Neural progenitor cell (in vitro differentiated cells): Measurements from ENCODE around the gene RBM43. TPM values are rescaled to one million over a fixed set of nuclear protein-coding genes. Genes with fewer than 3 reads are reported as not detected.

Experiments
- DNase-seq: peaks from one replicate; pipeline ENCODE4 v3.0.0-alpha.2; 2016; ENCODE audit warnings: low spot score
- H2AFZ ChIP-seq: fragments of 200-600 bp; sonication (generic); replicated peaks from 2 replicates; pipeline ENCODE4 v1.6.1; 2016; ENCODE audit warnings: antibody characterized with exemption
- H3F3A ChIP-seq: fragments of 200-600 bp; sonication (generic); 2 replicates; pipeline ENCODE4 v1.6.1; 2016; ENCODE audit warnings: antibody characterized with exemption, low read depth
- H3K27ac ChIP-seq: fragments of 200-600 bp; sonication (generic); 2 replicates; pipeline ENCODE4 v1.5.1; 2016; ENCODE audit warnings: mild to moderate bottlenecking
- H3K27me3 ChIP-seq: fragments of 200-600 bp; sonication (generic); 2 replicates; pipeline ENCODE4 v1.6.1; 2016; ENCODE audit warnings: mild to moderate bottlenecking, moderate library complexity
- H3K36me3 ChIP-seq: fragments of 200-600 bp; sonication (generic); 2 replicates; pipeline ENCODE4 v1.5.1; 2016
- H3K4me1 ChIP-seq: fragments of 200-600 bp; sonication (generic); 2 replicates; pipeline ENCODE4 v1.6.1; 2016; ENCODE audit warnings: mixed run types
- H3K4me2 ChIP-seq: fragments of 200-600 bp; sonication (generic); 2 replicates; pipeline ENCODE4 v1.6.1; 2016
- H3K4me3 ChIP-seq: fragments of 200-600 bp; sonication (generic); 2 replicates; pipeline ENCODE4 v1.5.1; 2016
- H3K79me2 ChIP-seq: fragments of 200-600 bp; sonication (generic); 2 replicates; pipeline ENCODE4 v1.6.1; 2016; ENCODE audit warnings: low read depth
- H3K9ac ChIP-seq: fragments of 200-600 bp; sonication (generic); 2 replicates; pipeline ENCODE4 v1.6.1; 2016
- H3K9me3 ChIP-seq: fragments of 200-600 bp; sonication (generic); 2 replicates; pipeline ENCODE4 v1.5.1; 2016; ENCODE audit warnings: low read depth
- H4K20me1 ChIP-seq: fragments of 200-600 bp; sonication (generic); 2 replicates; pipeline ENCODE4 v1.6.1; 2016; ENCODE audit warnings: low read depth
- H3K27ac Mint-ChIP-seq: 3 replicates; pipeline ENCODE4 v1.8.0; 2021; ENCODE audit warnings: mixed read lengths
- H3K27me3 Mint-ChIP-seq: 2 replicates; pipeline ENCODE4 v1.8.0; 2022; ENCODE audit warnings: low read depth, mild to moderate bottlenecking, inconsistent platforms, moderate library complexity, mixed read lengths; ENCODE audit not compliant: insufficient read depth
- H3K36me3 Mint-ChIP-seq: 3 replicates; pipeline ENCODE4 v1.8.0; 2021; ENCODE audit warnings: mixed read lengths
- H3K4me1 Mint-ChIP-seq: 3 replicates; pipeline ENCODE4 v1.8.0; 2021; ENCODE audit warnings: mixed read lengths
- H3K4me3 Mint-ChIP-seq: 3 replicates; pipeline ENCODE4 v1.8.0; 2021; ENCODE audit warnings: mild to moderate bottlenecking, moderate library complexity, mixed read lengths
- H3K9me3 Mint-ChIP-seq: 3 replicates; pipeline ENCODE4 v1.8.0; 2020; ENCODE audit warnings: mixed read lengths
- EZH2 ChIP-seq: fragments of 200-600 bp; sonication (generic); IDR thresholded peaks from 2 replicates; pipeline ENCODE4 v1.6.1; 2017; ENCODE audit warnings: antibody characterized with exemption, mild to moderate bottlenecking, moderate library complexity
- EZH2phosphoT487 ChIP-seq: fragments of 200-600 bp; sonication (generic); IDR thresholded peaks from 2 replicates; pipeline ENCODE4 v1.6.1; 2017; ENCODE audit warnings: antibody characterized with exemption
- total RNA-seq: library from RNA; depleted of rRNA; stranded (reverse); fragments of >200 nt; gene quantifications from 2 replicates; pipeline ENCODE4 v1.2.3, GENCODE V29; 2015; ENCODE audit warnings: low replicate concordance
- TF ChIP-seq, protein P1 (sequence below): fragments of 200-600 bp; sonication (generic); IDR thresholded peaks from 2 replicates; pipeline ENCODE4 v1.5.1; 2017; ENCODE audit warnings: antibody characterized with exemption, mild to moderate bottlenecking

The RBM43 gene
- total RNA-seq, 1 donor from 2014 or later: 1.1 TPM

DNA sequence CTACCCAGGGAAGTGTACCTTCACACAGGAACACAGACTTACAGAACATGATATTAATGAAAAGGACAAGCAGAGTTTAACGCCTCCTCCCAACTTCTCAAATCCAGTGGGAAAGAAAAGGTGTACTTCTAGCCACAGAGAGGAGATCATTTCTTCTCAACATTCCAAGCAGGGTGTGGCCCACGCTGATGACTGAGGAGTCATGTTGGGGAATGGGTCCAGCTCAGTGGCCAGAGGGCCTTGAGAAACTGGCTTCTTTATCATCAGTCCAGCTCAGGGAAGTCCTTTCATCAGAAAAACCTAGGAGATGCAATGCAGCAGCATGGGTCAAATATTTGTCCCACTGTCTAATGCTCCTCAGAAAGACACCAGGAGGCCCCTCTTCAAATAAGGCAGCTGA is 63.0 kb downstream of the RBM43 start:
- no peaks in the 10 kb centered on the region for H3K27me3 ChIP-seq
- no peaks in the 10 kb centered on the region for H3K79me2 ChIP-seq
- H3F3A ChIP-seq: no peaks in the 10 kb centered on the region
- H3K27ac ChIP-seq: no peak overlapping the region
- TF ChIP-seq EZH2: no peak
- TF ChIP-seq, protein P1, sequence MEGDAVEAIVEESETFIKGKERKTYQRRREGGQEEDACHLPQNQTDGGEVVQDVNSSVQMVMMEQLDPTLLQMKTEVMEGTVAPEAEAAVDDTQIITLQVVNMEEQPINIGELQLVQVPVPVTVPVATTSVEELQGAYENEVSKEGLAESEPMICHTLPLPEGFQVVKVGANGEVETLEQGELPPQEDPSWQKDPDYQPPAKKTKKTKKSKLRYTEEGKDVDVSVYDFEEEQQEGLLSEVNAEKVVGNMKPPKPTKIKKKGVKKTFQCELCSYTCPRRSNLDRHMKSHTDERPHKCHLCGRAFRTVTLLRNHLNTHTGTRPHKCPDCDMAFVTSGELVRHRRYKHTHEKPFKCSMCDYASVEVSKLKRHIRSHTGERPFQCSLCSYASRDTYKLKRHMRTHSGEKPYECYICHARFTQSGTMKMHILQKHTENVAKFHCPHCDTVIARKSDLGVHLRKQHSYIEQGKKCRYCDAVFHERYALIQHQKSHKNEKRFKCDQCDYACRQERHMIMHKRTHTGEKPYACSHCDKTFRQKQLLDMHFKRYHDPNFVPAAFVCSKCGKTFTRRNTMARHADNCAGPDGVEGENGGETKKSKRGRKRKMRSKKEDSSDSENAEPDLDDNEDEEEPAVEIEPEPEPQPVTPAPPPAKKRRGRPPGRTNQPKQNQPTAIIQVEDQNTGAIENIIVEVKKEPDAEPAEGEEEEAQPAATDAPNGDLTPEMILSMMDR: no peak
- no peak for TF ChIP-seq EZH2phosphoT487
- no peaks in the 10 kb centered on the region for H3K36me3 ChIP-seq
- Mint-ChIP-seq H3K36me3 (peaks cover 2% of the 10 kb centered on the region), H3K27ac (no peak overlapping the region), H3K4me3 (no peak overlapping the region), H3K4me1 (peaks cover 10% of the 10 kb centered on the region), H3K27me3 (peaks cover 4% of the 10 kb centered on the region), H3K9me3 (peaks cover 6% of the 10 kb centered on the region)
- no peak overlapping the region for H2AFZ ChIP-seq
- H4K20me1 ChIP-seq: no peaks in the 10 kb centered on the region
- no peak overlapping the region for H3K4me2 ChIP-seq
- H3K9ac ChIP-seq: no peak overlapping the region
- no peaks in the 10 kb centered on the region for H3K4me1 ChIP-seq
- H3K9me3 ChIP-seq: no peaks in the 10 kb centered on the region
- DNase-seq: no peak
- H3K4me3 ChIP-seq: no peak overlapping the region

Other genes with a start within 250 kb of the RBM43 start
- gene NMI, start 27.8 kb upstream of the RBM43 start, total RNA-seq: 0.43 and 1.7 TPM in 2 replicates
- 0.22 TPM in 1 of 2 replicates, not detected in the other for gene TNFAIP6, start 95.7 kb upstream of the RBM43 start, total RNA-seq
- 74.3 and 96.4 TPM in 2 replicates for gene RIF1, start 148.0 kb upstream of the RBM43 start, total RNA-seq